ENCODE results near the gene C3orf22.

DNA sequence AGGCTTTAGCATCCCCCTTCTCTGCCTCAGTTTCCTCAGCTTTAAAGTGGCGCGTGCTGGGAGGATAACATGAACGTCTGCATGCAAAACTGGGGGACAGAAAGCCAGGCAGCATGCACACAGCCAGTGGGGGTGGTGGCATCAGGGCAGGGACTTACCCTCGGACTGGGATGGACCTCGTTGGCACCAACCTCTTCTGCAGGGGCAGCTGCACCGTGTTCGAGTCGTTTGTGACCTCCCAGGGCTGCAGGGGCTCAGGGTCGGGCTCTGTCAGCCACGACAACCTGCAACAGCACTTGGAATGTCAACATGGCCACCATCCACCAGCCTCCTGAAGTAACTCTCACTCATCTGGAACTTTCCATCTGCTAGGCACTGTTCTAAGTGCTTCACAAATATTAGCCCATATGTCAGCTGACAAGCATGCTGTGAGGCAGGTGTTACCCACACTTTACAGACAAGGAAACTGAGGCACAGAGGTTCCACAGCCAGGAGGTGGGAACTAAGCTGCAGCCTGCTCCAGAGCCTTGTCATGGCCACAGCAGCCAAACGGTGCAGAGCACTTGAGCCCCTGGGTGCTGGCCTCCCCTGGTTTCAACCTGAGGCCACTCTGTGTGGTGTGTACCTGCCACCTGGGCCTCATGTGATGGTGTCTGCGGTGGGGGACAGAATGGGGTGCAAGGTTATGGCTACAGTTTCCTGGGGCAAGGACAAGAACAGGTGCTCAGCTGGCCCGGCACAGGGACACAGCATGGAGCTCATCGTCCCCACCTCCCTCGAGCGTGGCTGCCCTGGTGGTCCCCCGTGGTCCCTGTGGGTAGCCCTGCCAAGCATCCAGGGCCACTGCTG lies 6.7 kb downstream of the C3orf22 start:
- TF ChIP-seq, protein P1, sequence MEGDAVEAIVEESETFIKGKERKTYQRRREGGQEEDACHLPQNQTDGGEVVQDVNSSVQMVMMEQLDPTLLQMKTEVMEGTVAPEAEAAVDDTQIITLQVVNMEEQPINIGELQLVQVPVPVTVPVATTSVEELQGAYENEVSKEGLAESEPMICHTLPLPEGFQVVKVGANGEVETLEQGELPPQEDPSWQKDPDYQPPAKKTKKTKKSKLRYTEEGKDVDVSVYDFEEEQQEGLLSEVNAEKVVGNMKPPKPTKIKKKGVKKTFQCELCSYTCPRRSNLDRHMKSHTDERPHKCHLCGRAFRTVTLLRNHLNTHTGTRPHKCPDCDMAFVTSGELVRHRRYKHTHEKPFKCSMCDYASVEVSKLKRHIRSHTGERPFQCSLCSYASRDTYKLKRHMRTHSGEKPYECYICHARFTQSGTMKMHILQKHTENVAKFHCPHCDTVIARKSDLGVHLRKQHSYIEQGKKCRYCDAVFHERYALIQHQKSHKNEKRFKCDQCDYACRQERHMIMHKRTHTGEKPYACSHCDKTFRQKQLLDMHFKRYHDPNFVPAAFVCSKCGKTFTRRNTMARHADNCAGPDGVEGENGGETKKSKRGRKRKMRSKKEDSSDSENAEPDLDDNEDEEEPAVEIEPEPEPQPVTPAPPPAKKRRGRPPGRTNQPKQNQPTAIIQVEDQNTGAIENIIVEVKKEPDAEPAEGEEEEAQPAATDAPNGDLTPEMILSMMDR (IDR thresholded peaks at IDR 0.05) = no peak
- TF ChIP-seq POLR2A (IDR thresholded peaks at IDR 0.05) = no peak
